8988T (cell line): ENCODE data around the gene B4GALNT1.
"Not testable (repeated sequence)": the region's sequence is repeated elsewhere in the genome, so short reads cannot be mapped to it uniquely, and the experiment has no call there.

Source experiments
- DNase-seq: peaks from one replicate; pipeline ENCODE4 v3.0.0; 2011

The B4GALNT1 gene

DNA sequence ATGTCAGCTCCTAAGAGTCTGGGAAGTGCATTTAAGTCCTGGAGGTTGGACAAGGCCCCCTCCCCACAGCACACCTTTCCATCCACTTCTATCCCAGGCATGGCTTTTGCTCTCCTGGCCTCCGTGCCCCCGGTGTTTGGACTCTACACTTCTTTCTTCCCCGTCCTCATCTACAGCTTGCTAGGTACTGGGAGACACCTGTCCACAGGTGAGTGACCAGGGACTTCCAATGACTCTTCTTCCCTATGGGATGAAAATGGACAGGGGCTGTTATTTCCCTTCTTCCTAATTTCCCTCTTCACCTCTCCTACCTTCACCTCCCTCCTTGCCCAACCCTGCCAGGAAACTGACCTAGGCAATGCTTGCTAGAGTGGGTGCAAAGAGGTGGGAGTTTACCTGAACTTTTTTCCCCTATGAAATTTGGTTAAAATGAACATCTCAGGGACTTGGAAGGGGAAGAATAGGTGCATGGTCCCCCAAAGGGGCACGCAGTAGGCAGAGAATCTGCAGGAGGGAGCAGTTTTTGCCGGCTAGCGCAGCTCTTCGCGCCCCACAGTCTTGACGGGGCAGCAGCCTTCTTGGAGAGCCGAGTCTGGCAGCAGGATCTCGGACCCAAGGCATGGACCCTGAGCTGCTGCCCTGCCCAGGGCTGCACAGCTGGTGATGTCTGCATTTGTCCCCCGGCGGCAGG is 12.6 kb downstream of the B4GALNT1 start:
- DNase-seq = no peak

DNA sequence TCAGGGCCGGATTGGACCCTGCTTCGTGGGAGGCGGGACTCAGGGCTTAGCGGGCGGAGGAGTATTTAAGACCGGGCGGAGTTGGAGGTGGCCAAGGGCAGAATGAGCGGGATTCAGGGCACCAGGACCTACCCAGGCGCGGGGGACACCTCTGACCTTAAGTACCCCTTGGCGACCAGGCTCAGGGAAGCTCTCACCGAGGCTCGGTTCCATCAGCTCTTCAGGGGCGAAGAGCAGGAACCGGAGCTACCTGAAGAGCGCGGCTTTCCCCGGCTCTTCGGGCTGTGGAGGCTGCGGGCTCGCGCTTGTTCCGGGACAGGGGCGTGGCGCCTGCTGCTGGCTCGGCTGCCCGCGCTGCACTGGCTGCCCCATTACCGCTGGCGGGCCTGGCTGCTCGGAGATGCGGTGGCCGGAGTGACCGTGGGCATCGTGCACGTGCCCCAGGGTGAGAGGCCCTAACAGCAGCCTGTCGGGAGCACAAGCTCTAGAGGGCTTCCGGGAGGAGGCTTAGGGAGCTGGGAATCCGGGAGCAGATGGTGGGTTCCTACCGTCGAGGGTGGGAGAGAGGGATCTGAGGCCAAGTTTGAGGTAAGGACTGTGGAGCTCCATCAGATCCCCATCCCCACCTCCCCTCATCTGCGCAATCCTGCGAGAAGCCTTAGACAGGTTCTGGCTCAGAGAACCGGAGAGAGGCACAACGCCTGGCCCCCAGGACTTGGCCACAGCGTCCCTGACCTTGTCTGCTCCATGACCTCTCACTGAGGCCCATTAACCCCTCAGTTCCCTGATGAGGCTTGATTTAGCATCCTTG is 13.4 kb downstream of the B4GALNT1 start:
- no peak for DNase-seq

DNA sequence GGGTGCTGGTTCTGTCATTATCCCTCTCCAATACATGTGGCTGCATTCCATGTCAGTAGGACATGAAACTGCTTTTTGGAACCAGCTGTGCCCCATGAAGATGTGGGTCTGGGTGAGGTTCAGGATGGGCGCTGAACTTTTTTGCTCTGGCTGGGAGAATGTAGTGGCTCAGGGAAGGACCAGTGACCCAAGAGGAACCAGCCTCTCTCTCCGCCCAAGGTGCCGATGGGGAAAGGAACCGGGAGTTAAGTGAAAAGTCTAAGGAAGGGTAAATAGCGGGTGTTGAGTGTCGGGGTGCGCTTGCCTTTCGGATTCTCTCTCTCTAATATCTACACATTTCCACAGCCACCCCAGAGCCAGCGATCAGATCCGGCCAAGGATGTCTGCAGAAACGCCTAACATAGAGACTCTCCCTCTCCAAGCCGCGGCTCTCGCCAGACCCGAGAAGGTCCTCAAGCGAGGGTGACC is 14.0 kb downstream of the B4GALNT1 start:
- no peak for DNase-seq

- not testable (repeated sequence) for DNase-seq
Measured at GRCh38 chr12:57618431-57618830, 14.6 kb downstream of the B4GALNT1 start.

- DNase-seq = no peak
Measured at GRCh38 chr12:57617942-57618341, 15.1 kb downstream of the B4GALNT1 start.

DNA sequence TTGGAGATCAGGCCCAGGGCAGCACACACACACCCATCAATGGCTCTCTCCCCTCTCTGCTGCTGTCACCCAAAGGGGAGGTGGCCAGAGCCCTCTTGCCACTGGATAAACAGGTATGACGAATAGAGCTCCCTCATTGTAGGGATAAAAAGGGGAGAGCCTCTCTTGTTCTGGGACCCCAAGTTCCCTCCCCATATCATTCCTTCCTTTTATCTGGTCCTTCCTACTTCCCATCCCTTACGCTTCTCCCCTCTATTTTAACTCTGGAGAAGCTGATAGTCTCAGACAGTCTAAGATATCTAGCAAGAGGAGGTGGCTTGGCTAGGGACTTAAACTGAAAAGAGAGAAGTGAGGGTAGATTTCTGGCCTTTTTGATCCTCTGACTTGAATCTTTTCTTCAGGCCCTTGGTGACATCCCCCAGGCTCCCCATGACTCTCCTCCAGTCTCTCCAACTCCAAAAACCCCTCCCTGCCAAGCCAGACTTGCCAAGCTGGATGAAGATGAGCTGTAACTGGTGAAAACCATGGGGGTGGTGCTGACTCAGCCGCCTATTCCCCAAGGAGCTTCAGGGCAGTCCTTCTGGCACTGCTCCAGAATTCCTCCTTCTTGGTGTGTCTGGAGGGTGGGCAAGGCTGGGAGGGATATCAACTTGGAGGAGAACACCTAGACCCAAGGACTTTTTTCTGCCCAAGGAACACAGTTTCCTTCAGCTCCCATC is 16.5 kb downstream of the B4GALNT1 start:
- peak; percentile 28 for DNase-seq

GRCh38 chr12:57615637-57616036 is 17.4 kb downstream of the B4GALNT1 start:
- DNase-seq = no peak

DNA sequence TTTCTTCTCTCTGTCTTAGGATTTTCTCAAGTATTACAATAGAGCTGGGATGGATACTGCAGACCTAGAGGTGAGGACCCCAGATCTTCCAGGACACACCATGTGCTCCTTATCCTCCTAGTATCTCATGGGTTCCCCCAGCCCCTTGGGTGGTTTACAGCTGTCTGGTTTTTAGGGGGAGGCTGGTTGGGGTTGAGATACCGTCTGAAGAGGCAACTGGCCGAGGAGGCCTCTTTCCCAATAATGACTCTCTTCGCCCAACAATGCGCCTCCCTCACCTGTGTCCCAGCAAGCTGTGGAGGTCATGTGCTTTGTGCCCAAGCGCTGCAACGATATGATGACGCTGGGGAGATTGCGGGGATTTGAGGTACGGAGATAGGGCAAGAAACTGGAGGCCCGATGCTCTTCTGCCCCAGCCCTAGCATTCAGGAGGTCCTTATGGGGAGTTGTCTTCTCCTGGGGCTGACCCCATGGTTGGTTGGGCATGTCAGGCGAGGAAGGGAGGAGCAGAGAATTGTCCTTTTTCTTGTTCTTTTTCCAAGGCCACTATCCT is 18.0 kb downstream of the B4GALNT1 start:
- no peak for DNase-seq

- peak; percentile 60 for DNase-seq
Measured at GRCh38 chr12:57614178-57614947, 18.6 kb downstream of the B4GALNT1 start.

GRCh38 chr12:57613427-57614109 is 19.4 kb downstream of the B4GALNT1 start:
- no peak for DNase-seq

DNA sequence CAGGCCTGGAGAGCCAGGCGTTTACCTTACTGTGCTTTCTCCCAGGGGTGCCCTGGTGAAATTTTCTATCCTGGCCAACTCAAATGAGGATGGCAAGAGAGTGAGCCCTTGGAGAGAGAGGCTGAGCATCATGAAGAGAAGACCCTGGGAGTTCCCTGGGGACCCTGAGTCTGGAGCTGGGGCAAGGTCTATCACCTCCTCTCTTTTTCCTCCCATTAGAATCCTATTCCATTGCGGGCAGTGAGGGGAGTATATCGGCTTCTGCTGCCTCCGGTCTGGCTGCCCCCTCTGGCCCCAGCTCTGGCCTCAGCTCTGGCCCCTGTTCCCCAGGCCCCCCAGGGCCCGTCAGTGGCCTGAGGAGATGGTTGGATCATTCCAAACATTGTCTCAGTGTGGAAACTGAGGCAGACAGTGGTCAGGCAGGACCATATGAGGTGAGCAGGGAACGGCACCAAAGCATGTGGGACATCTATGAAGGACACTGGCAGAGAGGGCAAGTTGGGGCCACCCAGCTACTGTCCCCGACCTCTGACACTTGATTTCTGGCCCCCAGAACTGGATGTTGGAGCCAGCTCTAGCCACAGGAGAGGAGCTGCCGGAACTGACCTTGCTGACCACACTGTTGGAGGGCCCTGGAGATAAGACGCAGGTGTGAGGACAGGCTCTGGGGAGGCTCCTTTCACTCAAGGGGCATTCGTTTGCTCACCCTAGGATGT is 20.1 kb downstream of the B4GALNT1 start:
- peak; percentile 26 for DNase-seq

DNA sequence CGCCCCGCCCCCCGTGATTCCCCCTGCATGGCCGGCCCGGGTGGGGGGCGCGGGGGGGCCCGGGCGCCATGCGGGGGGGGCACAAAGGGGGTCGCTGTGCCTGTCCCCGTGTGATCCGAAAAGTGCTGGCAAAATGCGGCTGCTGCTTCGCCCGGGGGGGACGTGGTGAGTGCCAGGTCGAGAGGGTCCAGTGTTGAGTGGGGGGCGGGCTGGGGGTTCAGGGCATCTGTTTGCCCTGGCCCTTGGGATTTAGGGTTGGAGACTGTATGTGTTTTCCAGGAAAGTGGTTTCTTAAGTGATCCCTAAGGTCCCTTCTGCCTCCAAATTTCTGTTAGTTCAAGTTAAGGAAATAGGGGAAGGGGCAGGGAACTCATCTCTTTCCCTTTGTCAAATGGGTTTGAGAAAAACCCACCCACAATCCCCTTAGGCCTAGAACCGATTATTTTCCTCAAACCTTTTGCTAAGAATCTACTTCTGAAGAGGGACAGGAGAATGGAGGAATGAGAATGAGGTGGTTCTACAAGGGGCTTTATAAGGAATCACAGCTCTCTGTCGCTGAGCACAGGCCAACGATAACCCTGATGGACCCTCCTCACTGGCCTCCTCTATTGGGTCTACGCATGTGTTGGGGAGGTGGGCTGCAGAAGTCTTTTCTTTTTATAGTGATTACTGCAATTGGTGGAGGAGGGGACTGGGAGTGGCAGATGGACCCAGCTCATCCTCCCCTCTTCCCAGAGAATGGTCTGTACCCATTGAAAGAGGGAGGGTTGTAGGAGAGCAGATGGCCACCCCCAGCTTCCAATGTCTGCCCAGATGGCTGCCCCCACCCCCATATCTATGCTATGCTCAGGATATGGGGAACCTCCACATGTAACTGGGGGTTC is 20.9 kb downstream of the B4GALNT1 start:
- DNase-seq = peak; percentile 46

DNA sequence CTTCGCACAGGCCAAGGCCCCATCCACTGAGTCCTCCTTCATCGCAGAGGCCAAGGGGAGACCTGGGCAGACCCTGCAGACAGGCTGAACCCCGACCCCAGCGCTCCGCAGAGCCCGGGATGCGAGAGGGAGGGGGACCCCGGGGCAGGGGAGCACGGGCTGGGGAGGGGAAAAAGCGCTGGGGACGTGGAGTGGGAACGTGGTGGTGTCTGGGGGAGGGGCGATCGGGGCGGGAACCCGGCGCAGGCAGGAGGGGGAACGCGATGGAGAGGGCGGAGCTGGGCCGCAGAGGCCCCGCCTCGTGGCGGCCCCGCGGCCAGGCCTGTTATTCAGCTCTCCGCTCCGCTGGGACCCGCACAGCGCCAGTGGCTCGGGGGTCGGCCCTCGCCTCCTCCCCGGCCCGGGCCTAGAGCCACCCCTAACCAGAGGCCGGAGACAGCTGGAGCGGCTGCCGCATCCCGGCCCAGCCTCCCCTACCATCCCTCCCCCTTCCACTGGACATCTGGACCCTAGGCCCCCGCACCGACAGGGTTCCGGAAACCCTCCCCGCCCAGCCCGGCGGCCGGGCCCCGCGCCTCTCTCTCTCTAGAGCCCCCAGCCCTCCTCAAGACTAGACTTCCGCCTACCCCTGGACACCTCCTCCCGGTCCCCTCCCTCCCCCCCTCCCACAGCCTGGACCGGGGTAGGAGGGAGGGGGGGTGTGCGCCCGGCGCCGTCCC is 21.7 kb downstream of the B4GALNT1 start, which contains the start of gene ARHGEF25:
Gene ARHGEF25 (plus strand): TSS at position 328 of the 719 bp plus-strand sequence. CDS start 460 bp downstream, outside the sequence.
- peak; percentile 87 for DNase-seq

- DNase-seq = peak; percentile 22
Measured at GRCh38 chr12:57610554-57611107, 22.4 kb downstream of the B4GALNT1 start.

- peak; percentile 37 for DNase-seq
Measured at GRCh38 chr12:57609781-57610553, 23.0 kb downstream of the B4GALNT1 start.

GRCh38 chr12:57609101-57609780 is 23.8 kb downstream of the B4GALNT1 start:
- no peak for DNase-seq

- DNase-seq = no peak
Measured at GRCh38 chr12:57607958-57608663, 24.9 kb downstream of the B4GALNT1 start.
